ENCODE data around the gene TM9SF2. TPM values are rescaled to one million over a fixed set of nuclear protein-coding genes. Genes with fewer than 3 reads are reported as not detected.

The TM9SF2 gene
- polyA plus RNA-seq, 2 of the 4 experiments (the other 2 are of a cell fraction), result 58.8 to 114 TPM

- CTCF ChIA-PET, result interaction anchor here (0.8 to 1.0 kb wide), 2 partner anchors 9 to 14 kb away, joined by 3 read pairs; no protein-coding TSS in a partner anchor
- FAIRE-seq, result no peak
- H3K4me3 ChIP-seq, result no peak overlapping the region
- H3K27ac ChIP-seq, result no peak overlapping the region
- TF ChIP-seq EHF (CRISPR knock-in tag; IDR thresholded peaks at IDR 0.05) (no peak), SREBF2 (IDR thresholded peaks at IDR 0.05) (no peak), RNF2 (IDR thresholded peaks at IDR 0.05; ENCODE audit: borderline replicate concordance, low read depth) (no peak), JUN (IDR thresholded peaks at IDR 0.05) (no peak), EP300 (IDR thresholded peaks at IDR 0.05) (no peak), BCL3 (IDR thresholded peaks at IDR 0.05) (no peak), EHMT2 (IDR thresholded peaks at IDR 0.05; ENCODE audit: low read depth) (no peak), POLR2A (IDR thresholded peaks at IDR 0.05; ENCODE audit: low read length) (no peak), RAD21 (conservative IDR thresholded peaks at IDR 0.05 in 1 of 2, IDR thresholded peaks at IDR 0.05 in 1 of 2) (no peak), HDAC2 (IDR thresholded peaks at IDR 0.05) (no peak), ZFP36 (IDR thresholded peaks at IDR 0.05; ENCODE audit: borderline replicate concordance, partially characterized antibody) (no peak), JUNB (IDR thresholded peaks at IDR 0.05) (no peak)
- H3K4me2 ChIP-seq, result no peak overlapping the region
- no peaks in the 10 kb centered on the region for H3K4me1 ChIP-seq
- POLR2A ChIA-PET, result no interaction called here
- no peak for DNase-seq (ENCODE audit: low read depth in 1 of 2, low spot score in 1 of 2)
- no peak for ATAC-seq
- WGBS (ENCODE audit: missing lambda C conversion rate), result 72% methylated on average over 8 of the region's 8 CpGs
- no peaks in the 10 kb centered on the region for H3K9me3 ChIP-seq
Measured at GRCh38 chr13:99587021-99587420, 85.7 kb downstream of the TM9SF2 start.

DNA sequence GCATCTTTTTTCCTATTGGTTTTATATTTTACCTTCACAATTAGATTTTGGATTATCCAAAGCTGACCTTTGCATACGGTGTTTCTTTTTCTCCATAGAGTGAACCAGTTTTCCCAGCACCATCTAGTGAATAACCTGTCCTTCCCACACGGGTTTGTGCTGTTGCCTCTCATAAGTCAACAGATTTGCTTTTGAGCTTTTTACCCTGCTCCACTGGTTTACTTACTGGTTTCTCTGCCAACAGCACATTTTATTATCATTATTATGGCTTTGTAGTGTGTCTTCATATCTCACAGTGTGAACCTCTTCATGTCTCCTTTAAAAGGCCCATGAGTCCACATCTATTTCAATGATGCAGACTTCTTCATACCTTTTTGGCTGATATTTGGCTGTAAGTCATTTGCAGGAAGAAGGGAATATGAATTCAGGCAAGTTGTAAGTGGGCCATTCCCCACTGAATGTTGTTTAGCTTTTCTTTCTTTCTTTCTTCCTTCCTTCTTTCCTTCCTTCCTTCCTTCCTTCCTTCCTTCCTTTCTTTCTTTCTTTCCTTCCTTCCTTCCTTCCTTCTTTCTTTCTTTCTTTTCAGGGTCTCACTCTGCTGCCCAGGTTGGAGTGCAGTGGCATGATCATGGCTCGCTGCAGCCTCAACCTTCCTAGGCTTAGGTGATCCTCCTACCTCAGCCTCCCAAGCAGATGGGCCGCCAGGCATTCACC is 86.8 kb downstream of the TM9SF2 start:
- DNase-seq (ENCODE audit: low read depth in 1 of 2, low spot score in 1 of 2) (no peak), FAIRE-seq (no peak), ATAC-seq (no peak)
- CTCF ChIA-PET, result interaction anchor here (1.0 kb wide), 2 partner anchors 10 to 13 kb away, joined by 3 read pairs; no protein-coding TSS in a partner anchor
- no peak overlapping the region for H3K4me2 ChIP-seq
- H3K9me3 ChIP-seq, result no peaks in the 10 kb centered on the region
- POLR2A ChIA-PET, result no interaction called here
- H3K4me1 ChIP-seq, result no peaks in the 10 kb centered on the region
- H3K4me3 ChIP-seq, result no peak overlapping the region
- H3K27ac ChIP-seq, result no peak overlapping the region
- 76% methylated on average over 4 of the region's 4 CpGs for WGBS (ENCODE audit: missing lambda C conversion rate)
- TF ChIP-seq, protein P1, sequence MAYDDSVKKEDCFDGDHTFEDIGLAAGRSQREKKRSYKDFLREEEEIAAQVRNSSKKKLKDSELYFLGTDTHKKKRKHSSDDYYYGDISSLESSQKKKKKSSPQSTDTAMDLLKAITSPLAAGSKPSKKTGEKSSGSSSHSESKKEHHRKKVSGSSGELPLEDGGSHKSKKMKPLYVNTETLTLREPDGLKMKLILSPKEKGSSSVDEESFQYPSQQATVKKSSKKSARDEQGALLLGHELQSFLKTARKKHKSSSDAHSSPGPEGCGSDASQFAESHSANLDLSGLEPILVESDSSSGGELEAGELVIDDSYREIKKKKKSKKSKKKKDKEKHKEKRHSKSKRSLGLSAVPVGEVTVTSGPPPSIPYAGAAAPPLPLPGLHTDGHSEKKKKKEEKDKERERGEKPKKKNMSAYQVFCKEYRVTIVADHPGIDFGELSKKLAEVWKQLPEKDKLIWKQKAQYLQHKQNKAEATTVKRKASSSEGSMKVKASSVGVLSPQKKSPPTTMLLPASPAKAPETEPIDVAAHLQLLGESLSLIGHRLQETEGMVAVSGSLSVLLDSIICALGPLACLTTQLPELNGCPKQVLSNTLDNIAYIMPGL (CRISPR knock-in tag; IDR thresholded peaks at IDR 0.05; ENCODE audit: borderline replicate concordance), result no peak
- TF ChIP-seq FOSL2 (IDR thresholded peaks at IDR 0.05) (no peak), FOSL2 (CRISPR knock-in tag; IDR thresholded peaks at IDR 0.05) (no peak), ZFP36 (IDR thresholded peaks at IDR 0.05; ENCODE audit: borderline replicate concordance, partially characterized antibody) (no peak), TP53 (CRISPR knock-in tag; IDR thresholded peaks at IDR 0.05) (no peak), RARB (CRISPR knock-in tag; IDR thresholded peaks at IDR 0.05) (no peak)

- WGBS (ENCODE audit: missing lambda C conversion rate), result 81% methylated on average over 6 of the region's 6 CpGs
- POLR2A ChIA-PET, result no interaction called here
- TF ChIP-seq HEYL (CRISPR knock-in tag; IDR thresholded peaks at IDR 0.05) (no peak), EHF (CRISPR knock-in tag; IDR thresholded peaks at IDR 0.05) (no peak), NR3C1 (IDR thresholded peaks at IDR 0.05) (no peak), CHD4 (IDR thresholded peaks at IDR 0.05; ENCODE audit: borderline replicate concordance) (no peak), ZFP36 (IDR thresholded peaks at IDR 0.05; ENCODE audit: borderline replicate concordance, partially characterized antibody) (no peak), ZC3H11A (IDR thresholded peaks at IDR 0.05) (no peak), NFE2L2 (conservative IDR thresholded peaks at IDR 0.05; ENCODE audit: low read length) (no peak), NPAS2 (CRISPR knock-in tag; IDR thresholded peaks at IDR 0.05; ENCODE audit: borderline replicate concordance) (no peak), CHD2 (IDR thresholded peaks at IDR 0.05; ENCODE audit: low read length, partially characterized antibody) (no peak), MAZ (IDR thresholded peaks at IDR 0.05; ENCODE audit: borderline replicate concordance, low read depth, low read length) (no peak), GATA3 (IDR thresholded peaks at IDR 0.05; ENCODE audit: borderline replicate concordance) (no peak), JUNB (IDR thresholded peaks at IDR 0.05) (no peak), EP300 (IDR thresholded peaks at IDR 0.05) (no peak)
- TF ChIP-seq, protein P2, sequence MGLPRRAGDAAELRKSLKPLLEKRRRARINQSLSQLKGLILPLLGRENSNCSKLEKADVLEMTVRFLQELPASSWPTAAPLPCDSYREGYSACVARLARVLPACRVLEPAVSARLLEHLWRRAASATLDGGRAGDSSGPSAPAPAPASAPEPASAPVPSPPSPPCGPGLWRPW (IDR thresholded peaks at IDR 0.05), result no peak
- TF ChIP-seq, protein P3, sequence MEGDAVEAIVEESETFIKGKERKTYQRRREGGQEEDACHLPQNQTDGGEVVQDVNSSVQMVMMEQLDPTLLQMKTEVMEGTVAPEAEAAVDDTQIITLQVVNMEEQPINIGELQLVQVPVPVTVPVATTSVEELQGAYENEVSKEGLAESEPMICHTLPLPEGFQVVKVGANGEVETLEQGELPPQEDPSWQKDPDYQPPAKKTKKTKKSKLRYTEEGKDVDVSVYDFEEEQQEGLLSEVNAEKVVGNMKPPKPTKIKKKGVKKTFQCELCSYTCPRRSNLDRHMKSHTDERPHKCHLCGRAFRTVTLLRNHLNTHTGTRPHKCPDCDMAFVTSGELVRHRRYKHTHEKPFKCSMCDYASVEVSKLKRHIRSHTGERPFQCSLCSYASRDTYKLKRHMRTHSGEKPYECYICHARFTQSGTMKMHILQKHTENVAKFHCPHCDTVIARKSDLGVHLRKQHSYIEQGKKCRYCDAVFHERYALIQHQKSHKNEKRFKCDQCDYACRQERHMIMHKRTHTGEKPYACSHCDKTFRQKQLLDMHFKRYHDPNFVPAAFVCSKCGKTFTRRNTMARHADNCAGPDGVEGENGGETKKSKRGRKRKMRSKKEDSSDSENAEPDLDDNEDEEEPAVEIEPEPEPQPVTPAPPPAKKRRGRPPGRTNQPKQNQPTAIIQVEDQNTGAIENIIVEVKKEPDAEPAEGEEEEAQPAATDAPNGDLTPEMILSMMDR (IDR thresholded peaks at IDR 0.05), result no peak
- TF ChIP-seq, protein P1 (CRISPR knock-in tag; IDR thresholded peaks at IDR 0.05; ENCODE audit: borderline replicate concordance), result no peak
Measured at GRCh38 chr13:99589575-99589974, 88.3 kb downstream of the TM9SF2 start.

More at GRCh38 chr13:99589575-99589974, 88.3 kb downstream of the TM9SF2 start:
- CTCF ChIA-PET, result interaction anchor here (0.6 kb wide), 1 partner anchor 180 kb away, joined by 3 read pairs; no protein-coding TSS in a partner anchor
- no peak for DNase-seq (ENCODE audit: low read depth in 1 of 2, low spot score in 1 of 2)
- no peak overlapping the region for H3K4me3 ChIP-seq
- H3K4me2 ChIP-seq, result no peak overlapping the region
- no peaks in the 10 kb centered on the region for H3K4me1 ChIP-seq
- H3K9me3 ChIP-seq, result no peaks in the 10 kb centered on the region
- no peak for ATAC-seq
- no peak overlapping the region for H3K27ac ChIP-seq
- FAIRE-seq, result no peak
